HEK293 (cell line): ENCODE results near the gene LPCAT4.

Experiments
- ATF2 ChIP-seq: fragments of 450-650 bp; formaldehyde crosslinking; IDR thresholded peaks from 2 replicates; pipeline ENCODE4 v1.5.1; 2016; ENCODE audit warnings: missing biosample characterization, missing genetic modification characterization, low read depth
- FEZF1 ChIP-seq: fragments of 450-650 bp; formaldehyde crosslinking; IDR thresholded peaks from 2 replicates; pipeline ENCODE4 v1.5.1; 2016; ENCODE audit warnings: missing biosample characterization, missing genetic modification characterization
- GLI2 ChIP-seq: fragments of 450-650 bp; formaldehyde crosslinking; IDR thresholded peaks from 2 replicates; pipeline ENCODE4; 2017; ENCODE audit warnings: missing biosample characterization, missing genetic modification characterization, low read depth, borderline replicate concordance
- MEIS1 ChIP-seq: sonication (generic); formaldehyde crosslinking; IDR thresholded peaks from 2 replicates; pipeline ENCODE4 v1.8.1; 2022; ENCODE audit warnings: missing genetic modification reagents, mild to moderate bottlenecking, borderline replicate concordance
- PATZ1 ChIP-seq: fragments of 450-650 bp; formaldehyde crosslinking; IDR thresholded peaks from 2 replicates; pipeline ENCODE4 v1.5.1; 2016; ENCODE audit warnings: missing biosample characterization, missing genetic modification characterization
- PBX3 ChIP-seq: sonication (generic); formaldehyde crosslinking; IDR thresholded peaks from 2 replicates; pipeline ENCODE4 v1.8.1; 2022; ENCODE audit warnings: mild to moderate bottlenecking, moderate library complexity, missing genetic modification reagents
- PRDM6 ChIP-seq: fragments of 450-650 bp; formaldehyde crosslinking; IDR thresholded peaks from 2 replicates; pipeline ENCODE4 v1.5.1; 2017; ENCODE audit warnings: missing biosample characterization, missing genetic modification characterization
- SP7 ChIP-seq: fragments of 450-650 bp; formaldehyde crosslinking; IDR thresholded peaks from 2 replicates; pipeline ENCODE4 v1.5.1; 2016; ENCODE audit warnings: missing biosample characterization, missing genetic modification characterization
- YY2 ChIP-seq: fragments of 450-650 bp; formaldehyde crosslinking; IDR thresholded peaks from 2 replicates; pipeline ENCODE4 v1.5.1; 2016; ENCODE audit warnings: missing biosample characterization, missing genetic modification characterization
- ZBTB10 ChIP-seq: fragments of 450-650 bp; formaldehyde crosslinking; IDR thresholded peaks from 2 replicates; pipeline ENCODE4 v1.5.1; 2016; ENCODE audit warnings: missing biosample characterization, missing genetic modification characterization
- ZBTB21 ChIP-seq: fragments of 450-650 bp; formaldehyde crosslinking; IDR thresholded peaks from 2 replicates; pipeline ENCODE4 v1.5.1; 2017; ENCODE audit warnings: missing biosample characterization, missing genetic modification characterization
- ZBTB7A ChIP-seq: fragments of 450-650 bp; formaldehyde crosslinking; IDR thresholded peaks from 2 replicates; pipeline ENCODE4 v1.5.1; 2016; ENCODE audit warnings: low read depth, missing biosample characterization, missing genetic modification characterization
- ZIC2 ChIP-seq: fragments of 450-650 bp; formaldehyde crosslinking; IDR thresholded peaks from 2 replicates; pipeline ENCODE4 v1.5.1; 2016; ENCODE audit warnings: missing biosample characterization, missing genetic modification characterization
- ZNF138 ChIP-seq: fragments of 450-650 bp; formaldehyde crosslinking; IDR thresholded peaks from 2 replicates; pipeline ENCODE4 v1.5.1; 2016; ENCODE audit warnings: missing biosample characterization, missing genetic modification characterization, borderline replicate concordance
- ZNF202 ChIP-seq: fragments of 450-650 bp; formaldehyde crosslinking; IDR thresholded peaks from 2 replicates; pipeline ENCODE4 v1.5.1; 2016; ENCODE audit warnings: missing biosample characterization, missing genetic modification characterization, borderline replicate concordance
- ZNF214 ChIP-seq: fragments of 450-650 bp; formaldehyde crosslinking; IDR thresholded peaks from 2 replicates; pipeline ENCODE4 v1.5.1; 2017; ENCODE audit warnings: missing biosample characterization, mild to moderate bottlenecking, missing genetic modification characterization, borderline replicate concordance
- ZNF239 ChIP-seq: fragments of 450-650 bp; formaldehyde crosslinking; IDR thresholded peaks from 2 replicates; pipeline ENCODE4 v1.5.1; 2016; ENCODE audit warnings: missing biosample characterization, missing genetic modification characterization
- ZNF24 ChIP-seq: fragments of 450-650 bp; formaldehyde crosslinking; IDR thresholded peaks from 2 replicates; pipeline ENCODE4 v1.5.1; 2016; ENCODE audit warnings: missing biosample characterization, missing genetic modification characterization
- ZNF266 ChIP-seq: fragments of 450-650 bp; formaldehyde crosslinking; IDR thresholded peaks from 2 replicates; pipeline ENCODE4 v1.5.1; 2016; ENCODE audit warnings: missing biosample characterization, missing genetic modification characterization, low read depth
- ZNF366 ChIP-seq: fragments of 450-650 bp; formaldehyde crosslinking; conservative IDR thresholded peaks from 2 replicates; pipeline ENCODE4 v1.5.1; 2016; ENCODE audit warnings: missing biosample characterization, missing genetic modification characterization
- ZNF426 ChIP-seq: fragments of 450-650 bp; formaldehyde crosslinking; IDR thresholded peaks from 2 replicates; pipeline ENCODE4 v1.5.1; 2017; ENCODE audit warnings: missing biosample characterization, missing genetic modification characterization, mild to moderate bottlenecking, inconsistent platforms, moderate library complexity
- ZNF521 ChIP-seq: fragments of 450-650 bp; formaldehyde crosslinking; IDR thresholded peaks from 2 replicates; pipeline ENCODE4 v1.5.1; 2017; ENCODE audit warnings: missing biosample characterization, mild to moderate bottlenecking, missing genetic modification characterization
- ZNF548 ChIP-seq: fragments of 450-650 bp; formaldehyde crosslinking; IDR thresholded peaks from 2 replicates; pipeline ENCODE4 v1.5.1; 2016; ENCODE audit warnings: missing biosample characterization, missing genetic modification characterization
- ZNF558 ChIP-seq: fragments of 450-650 bp; formaldehyde crosslinking; IDR thresholded peaks from 2 replicates; pipeline ENCODE4 v1.5.1; 2016; ENCODE audit warnings: missing biosample characterization, missing genetic modification characterization
- ZNF571 ChIP-seq: fragments of 450-650 bp; formaldehyde crosslinking; IDR thresholded peaks from 2 replicates; pipeline ENCODE4 v1.5.0; 2017; ENCODE audit warnings: missing biosample characterization, missing genetic modification characterization
- ZNF624 ChIP-seq: fragments of 450-650 bp; formaldehyde crosslinking; IDR thresholded peaks from 2 replicates; pipeline ENCODE4 v1.5.1; 2017; ENCODE audit warnings: missing biosample characterization, missing genetic modification characterization
- ZNF629 ChIP-seq: fragments of 450-650 bp; formaldehyde crosslinking; IDR thresholded peaks from 2 replicates; pipeline ENCODE4 v1.5.1; 2017; ENCODE audit warnings: missing biosample characterization, missing genetic modification characterization
- ZNF777 ChIP-seq: fragments of 450-650 bp; formaldehyde crosslinking; IDR thresholded peaks from 2 replicates; pipeline ENCODE4 v1.5.1; 2017; ENCODE audit warnings: missing biosample characterization, missing genetic modification characterization, borderline replicate concordance
- ZNF830 ChIP-seq: fragments of 450-650 bp; IDR thresholded peaks from 2 replicates; pipeline ENCODE4 v1.5.0; 2018; ENCODE audit warnings: missing biosample characterization, missing genetic modification characterization, low read depth, mild to moderate bottlenecking, moderate library complexity
- ZSCAN30 ChIP-seq: fragments of 450-650 bp; IDR thresholded peaks from 2 replicates; pipeline ENCODE4 v1.5.1; 2018; ENCODE audit warnings: missing biosample characterization, mild to moderate bottlenecking, missing genetic modification characterization, moderate library complexity

LPCAT4 gene

GRCh38 chr15:34367101-34368081 is at the start of gene LPCAT4 (continued):
- 0 out of 2 replicates have a peak, but pooled peaks have one; percentile 26 for TF ChIP-seq PBX3 (CRISPR knock-in tag)
- no peak for TF ChIP-seq ATF2 (tag by site-specific recombination)
- no peak for TF ChIP-seq ZNF521
- no peak for TF ChIP-seq GLI2 (tag by site-specific recombination)
- no peak for TF ChIP-seq ZNF558 (tag by site-specific recombination)
- TF ChIP-seq ZNF266 (tag by site-specific recombination): no peak
- TF ChIP-seq ZNF548: no peak
- peak; percentile 59 for TF ChIP-seq YY2 (tag by site-specific recombination)
- TF ChIP-seq ZNF239 (tag by site-specific recombination): no peak
- peak; percentile 32; the same call in 1 of the 2 replicates for TF ChIP-seq ZNF24 (tag by site-specific recombination)
- peak; percentile 68; the same call in 1 of the 2 replicates for TF ChIP-seq ZBTB7A (tag by site-specific recombination)
- TF ChIP-seq ZNF138 (tag by site-specific recombination): no peak
- TF ChIP-seq ZNF777 (tag by site-specific recombination): no peak
- TF ChIP-seq ZNF214: no peak
- no peak for TF ChIP-seq PRDM6 (tag by site-specific recombination)
- TF ChIP-seq ZNF202 (tag by site-specific recombination): no peak
- TF ChIP-seq ZNF830 (tag by site-specific recombination): no peak
- TF ChIP-seq ZNF366 (tag by site-specific recombination): 0 out of 2 replicates have a peak, but pooled peaks have one; percentile 20
- TF ChIP-seq ZBTB21 (tag by site-specific recombination): no peak
- TF ChIP-seq MEIS1 (CRISPR knock-in tag): no peak
- TF ChIP-seq ZNF629 (tag by site-specific recombination): peak; percentile 42; the same call in 1 of the 2 replicates
- TF ChIP-seq SP7: peak; percentile 62
- no peak for TF ChIP-seq ZNF571
- TF ChIP-seq ZNF426 (tag by site-specific recombination): no peak
- no peak for TF ChIP-seq ZNF624 (tag by site-specific recombination)
- peak; percentile 52 for TF ChIP-seq PATZ1 (tag by site-specific recombination)
- no peak for TF ChIP-seq ZSCAN30 (tag by site-specific recombination)
- TF ChIP-seq ZIC2 (tag by site-specific recombination): no peak
- no peak for TF ChIP-seq FEZF1 (tag by site-specific recombination)
- TF ChIP-seq ZBTB10 (tag by site-specific recombination): peak; percentile 83
